Adrenal gland (tissue), 5 donors: ENCODE data around the gene YTHDC2.
A peak's percentile ranks its signal among the peaks of the same experiment; 100 is the strongest.

Experiments
- CTCF ChIP-seq, 6 experiments: fragments of 450-650 bp in 4 of 6; fragments of 200-600 bp in 2 of 6; sonication (generic) in 1 of 6; IDR thresholded peaks; 1 replicate in 5 of 6; 2 replicates in 1 of 6; pipeline versions ENCODE4 v1.5.1 to v1.8.0; 2016 to 2021; ENCODE audit warnings: antibody characterized with exemption in 6 of 6, mild to moderate bottlenecking in 2 of 6, moderate library complexity in 1 of 6
- POLR2A ChIP-seq, 2 donors: fragments of 450-650 bp; IDR thresholded peaks; one replicate each; pipeline ENCODE4 v1.6.1; 2017; ENCODE audit warnings: antibody characterized with exemption in 2 of 2, mild to moderate bottlenecking in 2 of 2, moderate library complexity in 1 of 2
- donor health status: DM: no; HTN: no; CAD: no.

DNA sequence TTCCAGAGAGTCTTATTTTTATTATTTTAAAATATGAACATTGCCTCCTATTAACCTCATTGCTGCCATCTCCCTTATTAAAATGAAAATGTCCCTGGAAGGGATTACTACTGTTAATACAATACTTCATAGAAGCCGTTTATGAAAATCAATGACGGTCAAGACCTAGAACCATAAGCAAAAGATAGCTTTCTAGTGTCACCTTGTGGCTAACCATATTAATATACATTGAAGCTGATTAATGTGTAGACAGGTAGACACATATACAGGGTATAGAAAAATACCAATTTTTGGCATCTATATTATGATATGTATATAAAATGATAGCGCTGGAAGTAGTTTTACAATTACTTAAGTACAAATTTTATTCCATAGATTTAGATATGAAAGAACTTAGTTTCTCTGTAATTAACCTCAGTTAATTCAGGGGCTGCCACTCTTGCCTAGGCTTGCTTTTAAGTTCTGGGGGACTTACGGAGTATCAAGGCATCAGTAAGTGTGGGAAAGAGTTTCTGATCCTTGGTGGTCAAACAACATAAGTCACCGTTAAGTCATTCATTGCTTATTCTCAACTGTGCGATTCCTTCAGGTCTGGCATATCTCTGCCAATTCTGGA is 2.5 kb upstream of the YTHDC2 start:
- TF ChIP-seq CTCF (IDR thresholded peaks at IDR 0.05), result peak in 5 of 6 experiments; percentile 30 to 54 (median 34)
- no peak for TF ChIP-seq POLR2A (IDR thresholded peaks at IDR 0.05)
